LNCaP clone FGC (cell line): Measurements from ENCODE around the gene PCDHGA7.
"Not testable (repeated sequence)": the region's sequence is repeated elsewhere in the genome, so short reads cannot be mapped to it uniquely, and the experiment has no call there.

ENCODE experiments used
- DNase-seq: peaks from one replicate; pipeline ENCODE4 v3.0.0-alpha.2; 2011; ENCODE audit warnings: low read depth
- H3K4me3 ChIP-seq: 2 replicates; pipeline ENCODE4 v1.5.1; 2011; ENCODE audit warnings: mild to moderate bottlenecking, low read depth, low read length, control low read depth
- CTCF ChIP-seq: IDR thresholded peaks from 2 replicates; pipeline ENCODE4 v1.5.1; 2012; ENCODE audit warnings: mild to moderate bottlenecking; ENCODE audit not compliant: control insufficient read depth, insufficient read depth; ENCODE audit errors: extremely low read depth

PCDHGA7 gene

DNA sequence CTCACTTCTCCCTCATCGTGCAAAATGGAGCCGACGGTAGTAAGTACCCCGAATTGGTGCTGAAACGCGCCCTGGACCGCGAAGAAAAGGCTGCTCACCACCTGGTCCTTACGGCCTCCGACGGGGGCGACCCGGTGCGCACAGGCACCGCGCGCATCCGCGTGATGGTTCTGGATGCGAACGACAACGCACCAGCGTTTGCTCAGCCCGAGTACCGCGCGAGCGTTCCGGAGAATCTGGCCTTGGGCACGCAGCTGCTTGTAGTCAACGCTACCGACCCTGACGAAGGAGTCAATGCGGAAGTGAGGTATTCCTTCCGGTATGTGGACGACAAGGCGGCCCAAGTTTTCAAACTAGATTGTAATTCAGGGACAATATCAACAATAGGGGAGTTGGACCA, 48.7 kb downstream of the PCDHGA7 start:
- no peak overlapping the region; the same call in 1 of the 2 replicates for H3K4me3 ChIP-seq
- no peak for TF ChIP-seq CTCF
- DNase-seq, result no peak

DNA sequence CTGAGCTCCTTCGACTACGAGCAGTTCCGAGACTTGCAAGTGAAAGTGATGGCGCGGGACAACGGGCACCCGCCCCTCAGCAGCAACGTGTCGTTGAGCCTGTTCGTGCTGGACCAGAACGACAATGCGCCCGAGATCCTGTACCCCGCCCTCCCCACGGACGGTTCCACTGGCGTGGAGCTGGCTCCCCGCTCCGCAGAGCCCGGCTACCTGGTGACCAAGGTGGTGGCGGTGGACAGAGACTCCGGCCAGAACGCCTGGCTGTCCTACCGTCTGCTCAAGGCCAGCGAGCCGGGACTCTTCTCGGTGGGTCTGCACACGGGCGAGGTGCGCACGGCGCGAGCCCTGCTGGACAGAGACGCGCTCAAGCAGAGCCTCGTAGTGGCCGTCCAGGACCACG, 49.8 kb downstream of the PCDHGA7 start:
- not testable (repeated sequence) for DNase-seq, H3K4me3 ChIP-seq

DNA sequence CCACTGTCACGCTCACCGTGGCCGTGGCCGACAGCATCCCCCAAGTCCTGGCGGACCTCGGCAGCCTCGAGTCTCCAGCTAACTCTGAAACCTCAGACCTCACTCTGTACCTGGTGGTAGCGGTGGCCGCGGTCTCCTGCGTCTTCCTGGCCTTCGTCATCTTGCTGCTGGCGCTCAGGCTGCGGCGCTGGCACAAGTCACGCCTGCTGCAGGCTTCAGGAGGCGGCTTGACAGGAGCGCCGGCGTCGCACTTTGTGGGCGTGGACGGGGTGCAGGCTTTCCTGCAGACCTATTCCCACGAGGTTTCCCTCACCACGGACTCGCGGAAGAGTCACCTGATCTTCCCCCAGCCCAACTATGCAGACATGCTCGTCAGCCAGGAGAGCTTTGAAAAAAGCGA, 50.2 kb downstream of the PCDHGA7 start:
- DNase-seq, H3K4me3 ChIP-seq: not testable (repeated sequence)

GRCh38 chr5:141434006-141434405, 51.5 kb downstream of the PCDHGA7 start:
- H3K4me3 ChIP-seq, result no peak overlapping the region
- no peak for DNase-seq
- no peak for TF ChIP-seq CTCF
